H1 (cell line): ENCODE measurements around the gene ELP5. TPM values are rescaled to one million over a fixed set of nuclear protein-coding genes. Genes with fewer than 3 reads are reported as not detected.

ENCODE experiments used
- BRCA1 ChIP-seq: IDR thresholded peaks from 2 replicates; pipeline ENCODE4 v1.6.1; 2012; ENCODE audit warnings: low read depth, low read length, improper control_type of control experiment
- CEBPB ChIP-seq: IDR thresholded peaks from 2 replicates; pipeline ENCODE4 v1.6.1; 2012; ENCODE audit warnings: low read depth, low read length
- GTF2F1 ChIP-seq: IDR thresholded peaks from 2 replicates; pipeline ENCODE4 v1.6.1; 2012; ENCODE audit warnings: low read depth, low read length, improper control_type of control experiment, borderline replicate concordance
- HDAC6 ChIP-seq: IDR thresholded peaks from one replicate; pipeline ENCODE4 v1.7.1; 2012; ENCODE audit warnings: low read depth, mild to moderate bottlenecking, inconsistent platforms, low read length, moderate library complexity
- JUN ChIP-seq: IDR thresholded peaks from 2 replicates; pipeline ENCODE4 v1.6.1; 2011; ENCODE audit warnings: low read depth, mild to moderate bottlenecking, improper control_type of control experiment, low read length
- RNF2 ChIP-seq: fragments of 200-900, 300-1000 bp; sonication (generic); IDR thresholded peaks from 2 replicates; pipeline ENCODE4 v1.7.1; 2016; ENCODE audit warnings: borderline replicate concordance, low read depth, mild to moderate bottlenecking, antibody characterized with exemption, low read length; ENCODE audit not compliant: poor library complexity, severe bottlenecking; ENCODE audit errors: missing control alignments
- SP1 ChIP-seq: IDR thresholded peaks from 2 replicates; pipeline ENCODE4 v1.6.1; 2011; ENCODE audit warnings: low read depth, low read length
- SRF ChIP-seq: IDR thresholded peaks from 2 replicates; pipeline ENCODE4 v1.6.1; 2011; ENCODE audit warnings: mild to moderate bottlenecking, low read depth, low read length, moderate library complexity
- YY1 ChIP-seq: IDR thresholded peaks from 2 replicates; pipeline ENCODE4 v1.6.1; 2011; ENCODE audit warnings: low read depth, mild to moderate bottlenecking, low read length
- polyA plus RNA-seq, 7 experiments: library from polyadenylated mRNA; depleted of rRNA in 3 of 7; stranded (reverse) in 5 of 7; unstranded in 2 of 7; fragments of >200 nt in 5 of 7; fragments of 200-250 nt in 2 of 7; gene quantifications; 1 replicate in 5 of 7; 2 replicates in 1 of 7; 4 replicates in 1 of 7; pipeline versions ENCODE4 v1.2.1 to v1.2.3, GENCODE V29; 2011 to 2013; ENCODE audit warnings: missing spikeins in 2 of 7, mixed read lengths in 2 of 7
- total RNA-seq: library from RNA; stranded (reverse); fragmentation: NEBNext Ultra II Directional; extraction: Animal tissue kit (Norgen Biotek cat#: 25700); gene quantifications from 2 replicates; pipeline ENCODE4 v1.2.1, GENCODE V29; 2021

ELP5 gene
- total and polyA plus RNA-seq, 2 of the 8 experiments (the other 6 are each of a cell fraction or from before 2014, with no cell fraction given), result 75.4 to 107 TPM

GRCh38 chr17:7217113-7217987 is 34.7 kb upstream of the ELP5 start (continued):
- TF ChIP-seq HDAC6 (no peak), RNF2 (no peak), SP1 (no peak), YY1 (no peak), CEBPB (no peak), GTF2F1 (no peak), SRF (no peak), BRCA1 (no peak), JUN (no peak)
- TF ChIP-seq, all 59 proteins: peak for 0
